ENCODE measurements around the gene BSPRY.

- TF ChIP-seq EZH2 (IDR thresholded peaks at IDR 0.05; ENCODE audit: low read length, unreplicated experiment) = no peak
- TF ChIP-seq CTCF (conservative IDR thresholded peaks at IDR 0.05; ENCODE audit: low read depth, low read length) = no peak
- TF ChIP-seq EZH2phosphoT487 (IDR thresholded peaks at IDR 0.05; ENCODE audit: borderline replicate concordance, low read length) = no peak
Observed at GRCh38 chr9:113316030-113316429, 33.3 kb upstream of the BSPRY start.
